Keratinocyte (primary cell): ENCODE results near the gene FGF10. TPM values are rescaled to one million over a fixed set of nuclear protein-coding genes. Genes with fewer than 3 reads are reported as not detected.

ENCODE experiments used
- DNase-seq: peaks from one replicate; pipeline ENCODE4 v3.0.0-alpha.2; 2011; ENCODE audit warnings: low read depth, missing footprints, low spot score
- FAIRE-seq: peaks from 2 replicates; lab custom pipeline; 2011; peaks lifted over from hg19 to GRCh38; lab: Jason Lieb, UNC
- H2AFZ ChIP-seq: 2 replicates; pipeline ENCODE4 v1.6.0; 2012; ENCODE audit warnings: low read length, control low read depth, inconsistent platforms; ENCODE audit not compliant: control insufficient read depth
- H3K27ac ChIP-seq: 2 replicates; pipeline ENCODE4 v1.5.1; 2011; ENCODE audit warnings: low read length; ENCODE audit not compliant: control insufficient read depth, insufficient read depth
- H3K27me3 ChIP-seq: 3 replicates; pipeline ENCODE4 v1.6.0; 2011; ENCODE audit warnings: low read length; ENCODE audit not compliant: control insufficient read depth, insufficient read depth; ENCODE audit errors: extremely low read depth
- H3K36me3 ChIP-seq, 2 experiments: 2 replicates in 1 of 2; 3 replicates in 1 of 2; pipeline ENCODE4 v1.5.1; 2011; ENCODE audit warnings: low read length in 2 of 2, mild to moderate bottlenecking in 1 of 2; ENCODE audit not compliant: control insufficient read depth in 2 of 2, insufficient read depth in 2 of 2; ENCODE audit errors: extremely low read depth in 1 of 2
- H3K4me1 ChIP-seq: 3 replicates; pipeline ENCODE4 v1.5.1; 2011; ENCODE audit warnings: low read length; ENCODE audit not compliant: control insufficient read depth, insufficient read depth; ENCODE audit errors: extremely low read depth
- H3K4me2 ChIP-seq: 3 replicates; pipeline ENCODE4 v1.6.0; 2011; ENCODE audit warnings: low read depth, low read length; ENCODE audit not compliant: control insufficient read depth, insufficient read depth; ENCODE audit errors: extremely low read depth
- H3K4me3 ChIP-seq, 3 experiments: fragments of 200-600 bp in 1 of 3; sonication (generic) in 1 of 3; 2 replicates in 2 of 3; 3 replicates in 1 of 3; pipeline ENCODE4 v1.5.1; 2011 to 2016; ENCODE audit warnings: low read length in 3 of 3, mild to moderate bottlenecking in 3 of 3, control low read depth in 2 of 3, inconsistent platforms in 1 of 3, low read depth in 1 of 3, mixed read lengths in 1 of 3, mixed run types in 1 of 3, moderate library complexity in 1 of 3; ENCODE audit not compliant: control insufficient read depth in 2 of 3, insufficient read depth in 2 of 3; ENCODE audit errors: extremely low read depth in 1 of 3
- H3K79me2 ChIP-seq: 2 replicates; pipeline ENCODE4 v1.6.0; 2012; ENCODE audit warnings: low read length; ENCODE audit not compliant: control insufficient read depth, insufficient read depth
- H3K9ac ChIP-seq: 3 replicates; pipeline ENCODE4 v1.6.0; 2011; ENCODE audit warnings: low read length; ENCODE audit not compliant: control insufficient read depth, insufficient read depth; ENCODE audit errors: extremely low read depth
- H3K9me1 ChIP-seq: 3 replicates; pipeline ENCODE4 v1.6.0; 2011; ENCODE audit warnings: low read length; ENCODE audit not compliant: control insufficient read depth, insufficient read depth; ENCODE audit errors: extremely low read depth
- H3K9me3 ChIP-seq: 2 replicates; pipeline ENCODE4 v1.5.1; 2012; ENCODE audit warnings: low read depth, low read length; ENCODE audit not compliant: control insufficient read depth
- H4K20me1 ChIP-seq: 3 replicates; pipeline ENCODE4 v1.6.0; 2011; ENCODE audit warnings: low read length; ENCODE audit not compliant: control insufficient read depth, insufficient read depth; ENCODE audit errors: extremely low read depth
- CTCF ChIP-seq, 3 experiments: IDR thresholded peaks in 1 of 3; conservative IDR thresholded peaks in 1 of 3; optimal IDR thresholded peaks in 1 of 3; 2 replicates in 2 of 3; 3 replicates in 1 of 3; pipeline versions ENCODE3 to v1.5.1; 2011; ENCODE audit warnings: low read length in 3 of 3, mild to moderate bottlenecking in 3 of 3, moderate library complexity in 2 of 3, control low read depth in 1 of 3, inconsistent platforms in 1 of 3; ENCODE audit not compliant: insufficient read depth in 2 of 3; ENCODE audit errors: extremely low read depth in 1 of 3
- EZH2 ChIP-seq: IDR thresholded peaks from one replicate; pipeline ENCODE4 v1.6.1; 2012; ENCODE audit warnings: inconsistent platforms, mild to moderate bottlenecking, low read length, moderate library complexity
- dilution Hi-C: fragments of 300-500 bp; cut with MboI; formaldehyde crosslinking; loops from one replicate; pipeline ENCODE4 v1.7.0; 2020; ENCODE audit warnings: low sequenced_read_pairs; ENCODE audit not compliant: extremely low pct_ligation_motif_present
- polyA plus RNA-seq, 5 experiments: library from polyadenylated mRNA; depleted of rRNA in 3 of 5; stranded (reverse) in 3 of 5; stranded (forward) in 1 of 5; unstranded in 1 of 5; fragments of >200 nt; gene quantifications; 1 replicate in 1 of 5; 2 replicates in 3 of 5; 3 replicates in 1 of 5; pipeline versions ENCODE4 v1.2.1 to v1.2.3, GENCODE V29; 2011 to 2012; ENCODE audit warnings: missing spikeins in 2 of 5, low read depth in 1 of 5, low replicate concordance in 1 of 5

FGF10 gene
- polyA plus RNA-seq, 1 donor (not counting 4 experiments of a cell fraction or from before 2014, with no cell fraction given), result not detected

- no peaks in the 10 kb centered on the region for H3K36me3 ChIP-seq
- FAIRE-seq (no peak), DNase-seq (no peak)
- no peaks in the 10 kb centered on the region for H3K79me2 ChIP-seq
- H3K9me3 ChIP-seq, result no peaks in the 10 kb centered on the region
- no peaks in the 10 kb centered on the region for H4K20me1 ChIP-seq
- H2AFZ ChIP-seq, result no peak overlapping the region
- no peaks in the 10 kb centered on the region for H3K9me1 ChIP-seq
- dilution Hi-C loops, result no loop called here
- H3K4me2 ChIP-seq, result no peak overlapping the region
- no peak overlapping the region for H3K4me3 ChIP-seq
- H3K9ac ChIP-seq, result no peak overlapping the region
- H3K27ac ChIP-seq, result no peak overlapping the region
- H3K4me1 ChIP-seq, result peaks cover 4% of the 10 kb centered on the region
- peaks cover 37% of the 10 kb centered on the region for H3K27me3 ChIP-seq
- TF ChIP-seq CTCF (optimal IDR thresholded peaks at IDR 0.05 in 1 of 3, IDR thresholded peaks at IDR 0.05 in 1 of 3, conservative IDR thresholded peaks at IDR 0.05 in 1 of 3; ENCODE audit: extremely low read depth in 1 of 3, insufficient read depth in 2 of 3, low read length in 3 of 3) (no peak), EZH2 (no peak)
Observed at GRCh38 chr5:44385291-44385900, 3.8 kb downstream of the FGF10 start.

DNA sequence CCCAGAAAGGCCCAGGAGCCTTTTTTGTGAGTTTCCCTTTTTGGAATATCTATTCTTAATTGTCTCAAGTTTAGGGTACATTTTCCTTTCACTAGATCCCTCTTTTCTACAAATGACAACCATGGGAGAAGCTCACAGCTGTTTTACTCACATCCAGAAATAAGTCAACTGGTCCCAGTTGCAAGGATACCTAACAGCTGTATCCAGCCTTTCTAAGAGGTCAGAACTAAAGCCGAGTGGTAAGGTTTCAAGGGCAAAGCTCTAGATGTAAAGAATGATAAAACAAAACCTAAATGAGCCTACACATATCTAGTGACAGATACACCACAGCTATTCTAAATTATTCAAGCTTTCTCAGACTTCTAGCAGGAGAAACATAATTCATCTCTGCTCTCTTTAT, 4.4 kb downstream of the FGF10 start:
- Histone ChIP-seq H3K27me3 (peaks cover 31% of the 10 kb centered on the region), H3K36me3 (no peaks in the 10 kb centered on the region), H3K27ac (no peak overlapping the region), H4K20me1 (no peaks in the 10 kb centered on the region), H3K4me3 (no peak overlapping the region), H3K4me1 (peaks cover 3% of the 10 kb centered on the region), H3K9me1 (no peaks in the 10 kb centered on the region), H3K9ac (no peak overlapping the region), H3K4me2 (no peak overlapping the region), H2AFZ (no peak overlapping the region), H3K9me3 (no peaks in the 10 kb centered on the region), H3K79me2 (no peaks in the 10 kb centered on the region)
- TF ChIP-seq CTCF (optimal IDR thresholded peaks at IDR 0.05 in 1 of 3, IDR thresholded peaks at IDR 0.05 in 1 of 3, conservative IDR thresholded peaks at IDR 0.05 in 1 of 3; ENCODE audit: extremely low read depth in 1 of 3, insufficient read depth in 2 of 3, low read length in 3 of 3) (no peak), EZH2 (no peak)
- DNase-seq (no peak), FAIRE-seq (no peak)
- dilution Hi-C loops, result no loop called here
